H1 (cell line): ENCODE measurements around the gene AHNAK2. TPM values are rescaled to one million over a fixed set of nuclear protein-coding genes. Genes with fewer than 3 reads are reported as not detected.

Source experiments
- CTCF ChIA-PET: fragments of 300-600 bp; sonication (Branson Sonifier 250); formaldehyde crosslinking; loops from one replicate; lab custom pipeline; 2021; ENCODE audit not compliant: partially characterized antibody; lab: Charles Lee
- POLR2A ChIA-PET: fragments of 300-600 bp; sonication (Branson Sonifier 250); formaldehyde crosslinking; loops from one replicate; lab custom pipeline; 2021; ENCODE audit warnings: inconsistent platforms; ENCODE audit not compliant: partially characterized antibody; lab: Charles Lee
- DNase-seq, 2 experiments: peaks; one replicate each; pipeline versions ENCODE4 v3.0.0 to v3.0.0-alpha.2; 2010 to 2022; ENCODE audit warnings: low spot score in 2 of 2, low read depth in 1 of 2, mixed read lengths in 1 of 2
- FAIRE-seq: peaks from 2 replicates; lab custom pipeline; 2011; peaks lifted over from hg19 to GRCh38; lab: Jason Lieb, UNC
- H2AFZ ChIP-seq: 2 replicates; pipeline ENCODE4 v1.8.1; 2012; ENCODE audit warnings: low read length, inconsistent platforms
- H2AK5ac ChIP-seq: 2 replicates; pipeline ENCODE4 v1.6.1; 2013; ENCODE audit warnings: low read depth, low read length
- H2BK120ac ChIP-seq: replicated peaks from 2 replicates; pipeline ENCODE3; 2013; ENCODE audit warnings: low read depth, low read length, inconsistent platforms
- H2BK12ac ChIP-seq: 2 replicates; pipeline ENCODE4 v1.6.1; 2013; ENCODE audit warnings: low read depth, low read length
- H2BK15ac ChIP-seq: 2 replicates; pipeline ENCODE4 v1.6.1; 2013; ENCODE audit warnings: low read length
- H2BK20ac ChIP-seq: 2 replicates; pipeline ENCODE4 v1.6.1; 2013; ENCODE audit warnings: low read length
- H2BK5ac ChIP-seq: 2 replicates; pipeline ENCODE4 v1.6.1; 2013; ENCODE audit warnings: low read depth, low read length
- H3K14ac ChIP-seq: 2 replicates; pipeline ENCODE4 v1.6.1; 2013; ENCODE audit warnings: inconsistent platforms; ENCODE audit not compliant: insufficient read length
- H3K18ac ChIP-seq: 2 replicates; pipeline ENCODE4 v1.6.1; 2013; ENCODE audit warnings: low read length; ENCODE audit errors: extremely low read depth
- H3K23ac ChIP-seq: 2 replicates; pipeline ENCODE4 v1.6.1; 2013; ENCODE audit warnings: inconsistent platforms; ENCODE audit not compliant: insufficient read length
- H3K23me2 ChIP-seq: 2 replicates; pipeline ENCODE4 v1.6.1; 2013; ENCODE audit warnings: low read depth, low read length
- H3K27ac ChIP-seq: 2 replicates; pipeline ENCODE4 v1.6.1; 2011; ENCODE audit warnings: low read depth, low read length, inconsistent platforms
- H3K27me3 ChIP-seq, 4 experiments: replicated peaks in 1 of 4; 1 replicate in 1 of 4; 2 replicates in 3 of 4; pipeline versions ENCODE4 v1.6.1 to v1.8.1; 2011 to 2013; ENCODE audit warnings: low read length in 3 of 4, mild to moderate bottlenecking in 3 of 4, inconsistent platforms in 2 of 4, mixed read lengths in 2 of 4, moderate library complexity in 1 of 4; ENCODE audit not compliant: control insufficient read depth in 3 of 4, insufficient read depth in 3 of 4; ENCODE audit errors: extremely low read depth in 1 of 4
- H3K36me3 ChIP-seq, 4 experiments: 2 replicates each; pipeline versions ENCODE4 v1.6.1 to v1.8.1; 2011 to 2013; ENCODE audit warnings: mild to moderate bottlenecking in 4 of 4, low read length in 3 of 4, moderate library complexity in 2 of 4, control low read depth in 1 of 4, inconsistent platforms in 1 of 4; ENCODE audit not compliant: insufficient read depth in 4 of 4, control insufficient read depth in 2 of 4
- H3K4ac ChIP-seq: replicated peaks from 2 replicates; pipeline ENCODE3; 2013; ENCODE audit warnings: low read length, low read depth, mixed read lengths, inconsistent platforms; ENCODE audit not compliant: insufficient read length
- H3K4me1 ChIP-seq, 4 experiments: replicated peaks in 1 of 4; 1 replicate in 1 of 4; 2 replicates in 3 of 4; pipeline versions ENCODE4 v1.6.1 to v1.8.1; 2011 to 2013; ENCODE audit warnings: low read length in 3 of 4, inconsistent platforms in 2 of 4, mixed read lengths in 1 of 4; ENCODE audit not compliant: insufficient read depth in 4 of 4, control insufficient read depth in 3 of 4
- H3K4me2 ChIP-seq, 2 experiments: 2 replicates each; pipeline versions ENCODE4 v1.6.1 to v1.8.1; 2011 to 2013; ENCODE audit warnings: low read depth in 2 of 2, low read length in 2 of 2, control low read depth in 1 of 2, inconsistent platforms in 1 of 2, mild to moderate bottlenecking in 1 of 2; ENCODE audit not compliant: insufficient read depth in 1 of 2
- H3K4me3 ChIP-seq, 4 experiments: fragments of 200-600, 300-600 bp in 1 of 4; sonication (generic), shearing (Covaris generic), sonication (Bioruptor Twin) in 1 of 4; 2 replicates each; pipeline versions ENCODE4 v1.5.1 to v1.8.1; 2011 to 2016; ENCODE audit warnings: low read length in 4 of 4, low read depth in 3 of 4, control low read depth in 2 of 4, inconsistent platforms in 2 of 4, mild to moderate bottlenecking in 2 of 4, mixed read lengths in 1 of 4, moderate library complexity in 1 of 4; ENCODE audit not compliant: insufficient read depth in 2 of 4; ENCODE audit errors: extremely low read depth in 1 of 4
- H3K56ac ChIP-seq: replicated peaks from 2 replicates; pipeline ENCODE3; 2013; ENCODE audit warnings: low read depth, mild to moderate bottlenecking, mixed read lengths, low read length, inconsistent platforms; ENCODE audit not compliant: insufficient read length
- H3K79me1 ChIP-seq: 2 replicates; pipeline ENCODE4 v1.6.1; 2013; ENCODE audit warnings: low read depth, low read length, control low read depth
- H3K79me2 ChIP-seq, 2 experiments: 2 replicates each; pipeline versions ENCODE4 v1.6.1 to v1.8.1; 2012 to 2013; ENCODE audit warnings: low read length in 2 of 2, mild to moderate bottlenecking in 2 of 2, inconsistent platforms in 1 of 2; ENCODE audit not compliant: insufficient read depth in 2 of 2, control insufficient read depth in 1 of 2
- H3K9ac ChIP-seq, 4 experiments: replicated peaks in 1 of 4; 1 replicate in 1 of 4; 2 replicates in 3 of 4; pipeline versions ENCODE4 v1.6.1 to v1.8.1; 2011 to 2013; ENCODE audit warnings: low read depth in 3 of 4, low read length in 3 of 4, control low read depth in 2 of 4, mild to moderate bottlenecking in 2 of 4, moderate library complexity in 2 of 4, inconsistent platforms in 1 of 4; ENCODE audit errors: extremely low read depth in 1 of 4
- H3K9me3 ChIP-seq, 2 experiments: 2 replicates each; pipeline versions ENCODE4 v1.6.1 to v1.8.1; 2012 to 2013; ENCODE audit warnings: mild to moderate bottlenecking in 2 of 2, moderate library complexity in 2 of 2, control low read depth in 1 of 2, inconsistent platforms in 1 of 2, low read depth in 1 of 2, low read length in 1 of 2, mixed read lengths in 1 of 2; ENCODE audit not compliant: insufficient read depth in 2 of 2
- H4K20me1 ChIP-seq, 2 experiments: replicated peaks in 1 of 2; 2 replicates each; pipeline versions ENCODE3 to v1.8.1; 2011 to 2013; ENCODE audit warnings: inconsistent platforms in 2 of 2, low read length in 2 of 2, mild to moderate bottlenecking in 1 of 2; ENCODE audit not compliant: insufficient read depth in 2 of 2, control insufficient read depth in 1 of 2
- H4K5ac ChIP-seq: 2 replicates; pipeline ENCODE4 v1.6.1; 2013; ENCODE audit warnings: low read length, low read depth, mixed read lengths, inconsistent platforms; ENCODE audit not compliant: insufficient read length
- H4K8ac ChIP-seq: 2 replicates; pipeline ENCODE4 v1.8.0; 2013; ENCODE audit warnings: mild to moderate bottlenecking, moderate library complexity, low read length, inconsistent platforms; ENCODE audit not compliant: insufficient read depth; ENCODE audit errors: extremely low read depth
- H4K91ac ChIP-seq: replicated peaks from 2 replicates; pipeline ENCODE3; 2013; ENCODE audit warnings: low read length, mixed read lengths, inconsistent platforms; ENCODE audit not compliant: insufficient read length
- BRCA1 ChIP-seq: IDR thresholded peaks from 2 replicates; pipeline ENCODE4 v1.6.1; 2012; ENCODE audit warnings: low read depth, low read length, improper control_type of control experiment
- CEBPB ChIP-seq: IDR thresholded peaks from 2 replicates; pipeline ENCODE4 v1.6.1; 2012; ENCODE audit warnings: low read depth, low read length
- CHD1 ChIP-seq: IDR thresholded peaks from 2 replicates; pipeline ENCODE4 v1.6.1; 2012; ENCODE audit warnings: low read depth, low read length, improper control_type of control experiment
- HDAC6 ChIP-seq: IDR thresholded peaks from one replicate; pipeline ENCODE4 v1.7.1; 2012; ENCODE audit warnings: low read depth, mild to moderate bottlenecking, inconsistent platforms, low read length, moderate library complexity
- JUN ChIP-seq: IDR thresholded peaks from 2 replicates; pipeline ENCODE4 v1.6.1; 2011; ENCODE audit warnings: low read depth, mild to moderate bottlenecking, improper control_type of control experiment, low read length
- RBBP5 ChIP-seq: IDR thresholded peaks from 2 replicates; pipeline ENCODE4 v1.7.1; 2012; ENCODE audit warnings: low read depth, mild to moderate bottlenecking, inconsistent platforms, low read length, moderate library complexity, borderline replicate concordance
- WGBS, 2 experiments: shearing (Covaris generic) in 1 of 2; methylation state at CpG; one replicate each; pipeline versions ENCODE4 v1.1.6 to v1.1.7; 2013 to 2015; ENCODE audit warnings: low lambda C conversion rate in 2 of 2, mixed read lengths in 2 of 2, inconsistent platforms in 1 of 2, low coverage in 1 of 2, missing lambda C conversion rate in 1 of 2; ENCODE audit not compliant: insufficient replicate concordance in 2 of 2, insufficient coverage in 1 of 2, insufficient read length in 1 of 2; ENCODE audit errors: extremely low coverage in 1 of 2, missing lambda C conversion rate in 1 of 2; 5-methylcytosine and 5-hydroxymethylcytosine counted together
- polyA plus RNA-seq, 7 experiments: library from polyadenylated mRNA; depleted of rRNA in 3 of 7; stranded (reverse) in 5 of 7; unstranded in 2 of 7; fragments of >200 nt in 5 of 7; fragments of 200-250 nt in 2 of 7; gene quantifications; 1 replicate in 5 of 7; 2 replicates in 1 of 7; 4 replicates in 1 of 7; pipeline versions ENCODE4 v1.2.1 to v1.2.3, GENCODE V29; 2011 to 2013; ENCODE audit warnings: missing spikeins in 2 of 7, mixed read lengths in 2 of 7
- total RNA-seq: library from RNA; stranded (reverse); fragmentation: NEBNext Ultra II Directional; extraction: Animal tissue kit (Norgen Biotek cat#: 25700); gene quantifications from 2 replicates; pipeline ENCODE4 v1.2.1, GENCODE V29; 2021

Gene AHNAK2
- total and polyA plus RNA-seq, 2 of the 8 experiments (the other 6 are each of a cell fraction or from before 2014, with no cell fraction given): 0.95 to 2.0 TPM

DNA sequence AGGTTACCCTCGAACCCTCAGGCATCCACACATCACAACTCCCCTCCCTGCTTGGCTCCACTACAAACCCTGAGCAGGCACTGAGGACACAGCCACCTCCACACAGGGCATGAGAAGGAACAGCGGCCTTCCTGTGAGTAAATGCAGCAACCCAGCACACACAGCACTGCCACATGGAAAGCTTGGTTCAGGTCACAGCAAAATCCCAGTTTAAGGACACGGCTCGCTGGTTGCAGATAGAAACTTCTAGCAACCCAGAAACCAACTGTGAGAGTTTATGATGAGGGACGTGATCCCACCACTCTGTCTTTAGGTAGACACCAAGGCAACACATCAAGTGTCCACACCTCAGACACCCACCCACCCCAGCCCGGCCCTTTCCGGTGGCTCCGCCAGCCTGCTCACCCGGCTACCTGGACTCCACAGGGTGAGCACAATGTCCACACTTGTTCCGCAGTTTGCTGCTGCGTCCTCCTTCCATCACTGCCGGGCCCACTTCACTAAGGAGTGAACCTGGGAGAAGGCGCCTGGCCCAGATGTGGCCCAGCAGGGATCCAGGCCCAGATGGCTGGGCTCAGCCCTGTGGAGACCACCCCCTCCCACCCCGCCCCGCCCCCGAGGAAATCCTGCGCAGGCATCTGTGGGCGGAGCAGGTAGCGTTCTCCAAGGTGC is 29.6 kb upstream of the AHNAK2 start:
- POLR2A ChIA-PET: interaction anchor here (1.5 to 2.7 kb wide), 2 partner anchors 11 to 22 kb away, joined by 3 to 7 read pairs; partner anchors contain the start of gene CLBA1
- H3K27ac ChIP-seq: no peak overlapping the region
- TF ChIP-seq HDAC6: no peak
- no peak for TF ChIP-seq CHD1
- no peak for TF ChIP-seq CEBPB
- TF ChIP-seq RBBP5: no peak
- TF ChIP-seq JUN: no peak
- TF ChIP-seq BRCA1: no peak

More for the DNA sequence above, 29.6 kb upstream of the AHNAK2 start:
- Histone ChIP-seq H3K9me3 (no peaks in the 10 kb centered on the region), H4K5ac (no peak overlapping the region), H3K18ac (no peak overlapping the region), H3K79me1 (peaks cover 6% of the 10 kb centered on the region), H3K36me3 (peaks cover 12 to 35% (median 25%) of the 10 kb centered on the region in 4 experiments; a peak in 7 of 8 replicates), H3K79me2 (peaks cover 3 to 26% of the 10 kb centered on the region in 2 experiments; a peak in 3 of 4 replicates), H2BK5ac (no peak overlapping the region), H4K91ac (no peak overlapping the region), H4K8ac (no peak overlapping the region; the same call in 1 of the 2 replicates), H2AK5ac (no peak overlapping the region), H3K23ac (no peak overlapping the region), H3K4me2 (no peak overlapping the region), H3K23me2 (no peaks in the 10 kb centered on the region), H2BK15ac (no peak overlapping the region), H2BK12ac (no peak overlapping the region), H3K4ac (no peak overlapping the region), H3K9ac (no peak overlapping the region), H3K4me1 (peaks cover 0 to 2% (median 0%) of the 10 kb centered on the region in 4 experiments; a peak in 1 of 7 replicates), H3K4me3 (no peak overlapping the region), H3K14ac (no peak overlapping the region), H3K27me3 (no peaks in the 10 kb centered on the region), H2BK20ac (no peak overlapping the region), H3K56ac (no peak overlapping the region), H2BK120ac (no peak overlapping the region), H4K20me1 (peaks cover 21 to 39% of the 10 kb centered on the region in 2 experiments), H2AFZ (no peak overlapping the region)
- WGBS, 2 experiments: 87% methylated on average over 14 of the region's 19 CpGs; no CpG with 5 or more reads in 1 of the 2 experiments
- DNase-seq (no peak), FAIRE-seq (no peak)
- CTCF ChIA-PET: interaction anchor here (1.6 to 1.7 kb wide), 2 partner anchors 29 to 38 kb away, joined by 3 to 6 read pairs; no protein-coding TSS in a partner anchor
